A549 (cell line): ENCODE measurements around the gene SEMA5A. TPM values are rescaled to one million over a fixed set of nuclear protein-coding genes. Genes with fewer than 3 reads are reported as not detected.
A peak's percentile ranks its signal among the peaks of the same experiment; 100 is the strongest.

Source experiments
- ATAC-seq, 2 experiments: fragments of 200-7000 bp in 1 of 2; fragments of >200 bp in 1 of 2; cut with Nextera tagmentation in 1 of 2; cut with Tn5 transposase in 1 of 2; 3 replicates each; pipeline versions ENCODE4 v1.8.0 to v1.9.1; 2018 to 2020; ENCODE audit warnings: mild to moderate bottlenecking in 1 of 2, moderate library complexity in 1 of 2
- CTCF ChIA-PET: fragments of 300-600 bp; sonication (Branson Sonifier 250); formaldehyde crosslinking; extraction: SDS; loops from one replicate; lab custom pipeline; 2021; ENCODE audit warnings: antibody characterized with exemption, inconsistent platforms; lab: Yijun Ruan, JAX
- POLR2A ChIA-PET: fragments of 350-600 bp; formaldehyde crosslinking; extraction: SDS; loops from one replicate; lab custom pipeline; 2021; ENCODE audit warnings: antibody characterized with exemption, inconsistent platforms; lab: Yijun Ruan, JAX
- DNase-seq, 2 experiments: peaks; one replicate each; pipeline versions ENCODE4 v3.0.0 to v3.0.0-alpha.2; 2011 to 2016; ENCODE audit warnings: low read depth in 1 of 2, low spot score in 1 of 2
- FAIRE-seq: peaks from 2 replicates; lab custom pipeline; 2011; peaks lifted over from hg19 to GRCh38; lab: Jason Lieb, UNC
- H3K27ac ChIP-seq, 2 experiments: fragments of >200 bp; sonication (Bioruptor Twin); formaldehyde crosslinking; 3 replicates each; pipeline ENCODE4 v1.5.1; 2016 to 2017
- H3K4me1 ChIP-seq: fragments of >200 bp; sonication (Bioruptor Twin); formaldehyde crosslinking; 3 replicates; pipeline ENCODE4 v1.6.1; 2016
- H3K4me2 ChIP-seq: fragments of >200 bp; sonication (Bioruptor Twin); formaldehyde crosslinking; 3 replicates; pipeline ENCODE4 v1.6.1; 2016
- H3K4me3 ChIP-seq: fragments of >200 bp; sonication (Bioruptor Twin); formaldehyde crosslinking; 3 replicates; pipeline ENCODE4 v1.5.1; 2016
- H3K9me3 ChIP-seq: fragments of >200 bp; sonication (Bioruptor Twin); formaldehyde crosslinking; 3 replicates; pipeline ENCODE4 v1.6.1; 2016
- BHLHE40 ChIP-seq: IDR thresholded peaks from 2 replicates; pipeline ENCODE4 v1.6.1; 2012; ENCODE audit warnings: low read depth, low read length, inconsistent platforms
- CBX8 ChIP-seq: fragments of 200-600 bp; sonication (generic); IDR thresholded peaks from 2 replicates; pipeline ENCODE4 v1.6.1; 2016
- CTCF ChIP-seq: fragments of >200 bp; sonication (Bioruptor Twin); formaldehyde crosslinking; IDR thresholded peaks from 3 replicates; pipeline ENCODE4 v1.5.1; 2016
- EHF ChIP-seq: fragments of 250-450 bp; sonication (Bioruptor Pico); IDR thresholded peaks from 2 replicates; pipeline ENCODE4 v1.5.0; 2020; ENCODE audit warnings: mild to moderate bottlenecking
- ELK1 ChIP-seq: fragments of 150-350 bp; IDR thresholded peaks from 2 replicates; pipeline ENCODE4 v1.6.1; 2014; ENCODE audit warnings: low read depth, mild to moderate bottlenecking, low read length
- EP300 ChIP-seq, 2 experiments: fragments of >200 bp; sonication (Bioruptor Twin); formaldehyde crosslinking; IDR thresholded peaks; 2 replicates in 1 of 2; 3 replicates in 1 of 2; pipeline ENCODE4 v1.6.1; 2016 to 2017
- ESRRA ChIP-seq: fragments of 150-350 bp; IDR thresholded peaks from 2 replicates; pipeline ENCODE4 v1.6.1; 2014; ENCODE audit warnings: mild to moderate bottlenecking, low read length, borderline replicate concordance
- FOSB ChIP-seq: fragments of 250-450 bp; sonication (Bioruptor Pico); IDR thresholded peaks from 2 replicates; pipeline ENCODE4 v1.5.0; 2020; ENCODE audit warnings: mild to moderate bottlenecking, moderate library complexity
- FOXS1 ChIP-seq: fragments of 250-450 bp; sonication (Bioruptor Pico); IDR thresholded peaks from 2 replicates; pipeline ENCODE4 v1.5.0; 2020; ENCODE audit warnings: mild to moderate bottlenecking, moderate library complexity
- HDAC2 ChIP-seq: fragments of 200-600 bp; sonication (generic); IDR thresholded peaks from 2 replicates; pipeline ENCODE4 v1.6.1; 2016
- HMGXB4 ChIP-seq: fragments of 250-450 bp; sonication (Bioruptor Pico); IDR thresholded peaks from 2 replicates; pipeline ENCODE4 v1.5.0; 2021; ENCODE audit warnings: mild to moderate bottlenecking, moderate library complexity, borderline replicate concordance
- HOXB13 ChIP-seq: fragments of 250-450 bp; sonication (Bioruptor Pico); IDR thresholded peaks from 2 replicates; pipeline ENCODE4 v1.5.0; 2020; ENCODE audit warnings: low read depth, mild to moderate bottlenecking, moderate library complexity
- KDM1A ChIP-seq: fragments of 200-600 bp; sonication (generic); IDR thresholded peaks from 2 replicates; pipeline ENCODE4 v1.6.1; 2016; ENCODE audit warnings: low read depth, mild to moderate bottlenecking
- KDM5A ChIP-seq: fragments of 200-600 bp; sonication (generic); IDR thresholded peaks from 2 replicates; pipeline ENCODE4 v1.6.1; 2016; ENCODE audit warnings: antibody characterized with exemption, mild to moderate bottlenecking
- MAZ ChIP-seq: fragments of 150-350 bp; IDR thresholded peaks from 2 replicates; pipeline ENCODE4 v1.6.1; 2014; ENCODE audit warnings: antibody characterized with exemption, low read depth, low read length, borderline replicate concordance
- NFE2L2 ChIP-seq: fragments of 150-350 bp; conservative IDR thresholded peaks from 2 replicates; pipeline ENCODE4 v1.6.1; 2014; ENCODE audit warnings: low read length
- NPAS2 ChIP-seq: fragments of 250-450 bp; sonication (Bioruptor Pico); IDR thresholded peaks from 2 replicates; pipeline ENCODE4 v1.8.0; 2022; ENCODE audit warnings: mild to moderate bottlenecking, moderate library complexity, borderline replicate concordance
- RAD21 ChIP-seq, 2 experiments: fragments of >200 bp in 1 of 2; sonication (Bioruptor Twin) in 1 of 2; formaldehyde crosslinking in 1 of 2; IDR thresholded peaks in 1 of 2; conservative IDR thresholded peaks in 1 of 2; 2 replicates in 1 of 2; 3 replicates in 1 of 2; pipeline ENCODE4 v1.6.1; 2012 to 2018; ENCODE audit warnings: inconsistent platforms in 1 of 2
- RCOR1 ChIP-seq: fragments of 150-350 bp; IDR thresholded peaks from 2 replicates; pipeline ENCODE4 v1.6.1; 2014; ENCODE audit warnings: antibody characterized with exemption, low read length, low read depth
- SREBF2 ChIP-seq: fragments of 450-650 bp; IDR thresholded peaks from 2 replicates; pipeline ENCODE4 v1.6.1; 2014; ENCODE audit warnings: mild to moderate bottlenecking, moderate library complexity
- TP53 ChIP-seq: fragments of 250-450 bp; sonication (Bioruptor Pico); IDR thresholded peaks from 2 replicates; pipeline ENCODE4 v1.5.0; 2021; ENCODE audit warnings: mild to moderate bottlenecking, moderate library complexity
- ZC3H11A ChIP-seq: fragments of 450-650 bp; IDR thresholded peaks from 2 replicates; pipeline ENCODE4 v1.6.1; 2014; ENCODE audit warnings: antibody characterized with exemption, mild to moderate bottlenecking
- ZNF302 ChIP-seq: fragments of 250-450 bp; sonication (Bioruptor Pico); IDR thresholded peaks from 2 replicates; pipeline ENCODE4 v1.9.0; 2021; ENCODE audit warnings: inconsistent platforms, mild to moderate bottlenecking, moderate library complexity
- WGBS: methylation state at CpG from one replicate; pipeline ENCODE4 v1.1.6; 2017; ENCODE audit errors: missing lambda C conversion rate; 5-methylcytosine and 5-hydroxymethylcytosine counted together
- polyA plus RNA-seq, 4 experiments: library from polyadenylated mRNA; depleted of rRNA in 3 of 4; stranded (reverse); fragments of >200 nt; fragmentation: RNase III in 1 of 4; extraction: RNeasy Plus Mini Kit Qiagen cat#74134 plus additional on column Dnase treatment in 1 of 4; gene quantifications; 2 replicates in 3 of 4; 3 replicates in 1 of 4; pipeline ENCODE4 v1.2.3, GENCODE V29; 2011 to 2017
- TF ChIP-seq, protein P1 (sequence below): IDR thresholded peaks from 2 replicates; pipeline ENCODE4 v1.6.1; 2012; ENCODE audit warnings: low read depth, borderline replicate concordance
- TF ChIP-seq, protein P2 (sequence below): fragments of >200 bp; sonication (Bioruptor Twin); formaldehyde crosslinking; IDR thresholded peaks from 3 replicates; pipeline ENCODE4 v1.6.1; 2016

Gene SEMA5A
- polyA plus RNA-seq, 2 of the 4 experiments (the other 2 are of a cell fraction), result not detected

- POLR2A ChIA-PET, result no interaction called here
- H3K4me3 ChIP-seq, result no peak overlapping the region
- 19% methylated on average over 14 of the region's 14 CpGs for WGBS
- H3K9me3 ChIP-seq, result no peaks in the 10 kb centered on the region
- FAIRE-seq (no peak), DNase-seq (peak in 1 of 2 experiments; percentile 21)
- CTCF ChIA-PET, result interaction anchor here (1.3 to 1.7 kb wide), 3 partner anchors 28 to 1570 kb away, joined by 4 to 8 read pairs (median 4); no protein-coding TSS in a partner anchor
- H3K4me1 ChIP-seq, result no peaks in the 10 kb centered on the region
- no peak overlapping the region for H3K27ac ChIP-seq
- TF ChIP-seq RAD21 (conservative IDR thresholded peaks at IDR 0.05 in 1 of 2, IDR thresholded peaks at IDR 0.05 in 1 of 2) (peak in 1 of 2 experiments; percentile 34; a peak in 2 of 5 replicates), CBX8 (no peak), CTCF (0 out of 3 replicates have a peak, but pooled peaks have one; percentile 11)
- TF ChIP-seq, all 56 proteins: peak for 2
- H3K4me2 ChIP-seq, result no peak overlapping the region
- ATAC-seq, result peak; percentile 54 to 76; a peak in 3 of 6 replicates
Observed at GRCh38 chr5:9498541-9499497, 47.1 kb downstream of the SEMA5A start.

DNA sequence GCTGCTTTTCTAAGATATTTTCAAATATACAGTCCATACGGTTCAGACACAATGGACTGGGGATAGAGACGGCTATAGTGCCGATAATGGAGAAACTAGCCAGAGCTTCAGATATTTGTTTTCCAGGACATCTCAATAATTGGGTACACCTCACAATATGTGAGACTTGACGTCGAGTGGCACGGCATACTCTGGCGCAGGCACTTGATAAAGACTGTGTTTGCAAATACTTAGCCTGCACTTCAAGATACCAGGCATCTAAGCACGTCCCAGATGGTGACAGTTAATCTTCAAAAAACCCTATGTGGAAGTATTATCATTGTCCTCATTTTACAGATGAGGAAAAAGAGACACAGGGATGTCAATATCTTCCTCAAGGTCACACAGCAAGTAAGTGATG lies 48.5 kb downstream of the SEMA5A start:
- ChIA-PET POLR2A (no interaction called here), CTCF (interaction anchor here (1.3 kb wide), 1 partner anchor 29 kb away, joined by 4 read pairs; no protein-coding TSS in a partner anchor)
- DNase-seq (no peak), FAIRE-seq (no peak), ATAC-seq (no peak)
- Histone ChIP-seq H3K27ac (no peak overlapping the region), H3K4me3 (no peak overlapping the region), H3K9me3 (no peaks in the 10 kb centered on the region), H3K4me1 (no peaks in the 10 kb centered on the region), H3K4me2 (no peak overlapping the region)
- 45% methylated on average over 8 of the region's 8 CpGs for WGBS
- TF ChIP-seq ZNF302 (CRISPR knock-in tag) (no peak), EHF (no peak), HOXB13 (CRISPR knock-in tag) (no peak), FOXS1 (CRISPR knock-in tag) (no peak), HDAC2 (no peak)

DNA sequence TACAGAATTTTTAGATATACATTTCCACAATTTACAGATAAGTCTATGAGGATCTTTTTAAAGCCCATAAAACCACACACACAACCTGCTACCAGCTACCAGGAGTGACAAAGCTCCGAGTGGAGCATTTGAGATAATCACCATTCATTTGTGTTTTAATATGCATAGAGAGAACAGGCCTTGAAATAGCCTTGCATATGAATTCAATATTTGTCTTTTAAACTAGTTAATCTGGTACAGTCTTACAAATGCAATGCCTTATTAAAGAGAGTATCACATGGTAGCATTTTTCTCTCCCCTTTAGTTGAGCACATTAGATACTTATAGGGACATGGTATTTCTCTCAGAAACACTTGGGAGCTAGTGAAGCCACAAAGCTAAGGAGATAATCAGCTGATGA lies 49.1 kb downstream of the SEMA5A start:
- ChIA-PET CTCF (no interaction called here), POLR2A (no interaction called here)
- no peak overlapping the region for H3K4me3 ChIP-seq
- WGBS, result 4% methylated on average over 1 of the region's 1 CpG
- TF ChIP-seq SREBF2, result no peak
- TF ChIP-seq, protein P1, sequence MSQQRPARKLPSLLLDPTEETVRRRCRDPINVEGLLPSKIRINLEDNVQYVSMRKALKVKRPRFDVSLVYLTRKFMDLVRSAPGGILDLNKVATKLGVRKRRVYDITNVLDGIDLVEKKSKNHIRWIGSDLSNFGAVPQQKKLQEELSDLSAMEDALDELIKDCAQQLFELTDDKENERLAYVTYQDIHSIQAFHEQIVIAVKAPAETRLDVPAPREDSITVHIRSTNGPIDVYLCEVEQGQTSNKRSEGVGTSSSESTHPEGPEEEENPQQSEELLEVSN, result no peak
- TF ChIP-seq FOSB (CRISPR knock-in tag), result no peak
- TF ChIP-seq HMGXB4, result no peak
- TF ChIP-seq ZC3H11A, result no peak
- no peak for TF ChIP-seq NFE2L2
- no peak for TF ChIP-seq BHLHE40
- no peak for TF ChIP-seq CBX8
- no peak for TF ChIP-seq RCOR1
- no peak for TF ChIP-seq TP53 (CRISPR knock-in tag)
- TF ChIP-seq KDM1A, result no peak
- TF ChIP-seq, protein P2, sequence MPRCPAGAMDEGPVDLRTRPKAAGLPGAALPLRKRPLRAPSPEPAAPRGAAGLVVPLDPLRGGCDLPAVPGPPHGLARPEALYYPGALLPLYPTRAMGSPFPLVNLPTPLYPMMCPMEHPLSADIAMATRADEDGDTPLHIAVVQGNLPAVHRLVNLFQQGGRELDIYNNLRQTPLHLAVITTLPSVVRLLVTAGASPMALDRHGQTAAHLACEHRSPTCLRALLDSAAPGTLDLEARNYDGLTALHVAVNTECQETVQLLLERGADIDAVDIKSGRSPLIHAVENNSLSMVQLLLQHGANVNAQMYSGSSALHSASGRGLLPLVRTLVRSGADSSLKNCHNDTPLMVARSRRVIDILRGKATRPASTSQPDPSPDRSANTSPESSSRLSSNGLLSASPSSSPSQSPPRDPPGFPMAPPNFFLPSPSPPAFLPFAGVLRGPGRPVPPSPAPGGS, result no peak
- no peak for TF ChIP-seq ELK1
- TF ChIP-seq EP300 (IDR thresholded peaks at IDR 0.05), result no peak
- TF ChIP-seq MAZ, result no peak
- TF ChIP-seq KDM5A, result no peak
- TF ChIP-seq NPAS2 (CRISPR knock-in tag), result no peak
- TF ChIP-seq ESRRA, result no peak
- ATAC-seq (no peak), FAIRE-seq (no peak), DNase-seq (no peak)
- no peaks in the 10 kb centered on the region for H3K9me3 ChIP-seq
- no peak overlapping the region for H3K27ac ChIP-seq
- H3K4me2 ChIP-seq, result no peak overlapping the region
- H3K4me1 ChIP-seq, result no peaks in the 10 kb centered on the region
